A549 (cell line): ENCODE results near the gene KCTD15. TPM values are rescaled to one million over a fixed set of nuclear protein-coding genes. Genes with fewer than 3 reads are reported as not detected.
"Not testable (repeated sequence)": the region's sequence is repeated elsewhere in the genome, so short reads cannot be mapped to it uniquely, and the experiment has no call there.

Source experiments
- ATAC-seq, 2 experiments: fragments of 200-7000 bp in 1 of 2; fragments of >200 bp in 1 of 2; cut with Nextera tagmentation in 1 of 2; cut with Tn5 transposase in 1 of 2; 3 replicates each; pipeline versions ENCODE4 v1.8.0 to v1.9.1; 2018 to 2020; ENCODE audit warnings: mild to moderate bottlenecking in 1 of 2, moderate library complexity in 1 of 2
- CTCF ChIA-PET: fragments of 300-600 bp; sonication (Branson Sonifier 250); formaldehyde crosslinking; extraction: SDS; loops from one replicate; lab custom pipeline; 2021; ENCODE audit warnings: antibody characterized with exemption, inconsistent platforms; lab: Yijun Ruan, JAX
- POLR2A ChIA-PET: fragments of 350-600 bp; formaldehyde crosslinking; extraction: SDS; loops from one replicate; lab custom pipeline; 2021; ENCODE audit warnings: antibody characterized with exemption, inconsistent platforms; lab: Yijun Ruan, JAX
- DNase-seq, 2 experiments: peaks; one replicate each; pipeline versions ENCODE4 v3.0.0 to v3.0.0-alpha.2; 2011 to 2016; ENCODE audit warnings: low read depth in 1 of 2, low spot score in 1 of 2
- FAIRE-seq: peaks from 2 replicates; lab custom pipeline; 2011; peaks lifted over from hg19 to GRCh38; lab: Jason Lieb, UNC
- H3K27ac ChIP-seq, 2 experiments: fragments of >200 bp; sonication (Bioruptor Twin); formaldehyde crosslinking; 3 replicates each; pipeline ENCODE4 v1.5.1; 2016 to 2017
- H3K4me1 ChIP-seq: fragments of >200 bp; sonication (Bioruptor Twin); formaldehyde crosslinking; 3 replicates; pipeline ENCODE4 v1.6.1; 2016
- H3K4me2 ChIP-seq: fragments of >200 bp; sonication (Bioruptor Twin); formaldehyde crosslinking; 3 replicates; pipeline ENCODE4 v1.6.1; 2016
- H3K4me3 ChIP-seq: fragments of >200 bp; sonication (Bioruptor Twin); formaldehyde crosslinking; 3 replicates; pipeline ENCODE4 v1.5.1; 2016
- H3K9me3 ChIP-seq: fragments of >200 bp; sonication (Bioruptor Twin); formaldehyde crosslinking; 3 replicates; pipeline ENCODE4 v1.6.1; 2016
- E2F6 ChIP-seq: IDR thresholded peaks from 2 replicates; pipeline ENCODE4 v1.6.1; 2012; ENCODE audit warnings: low read depth, borderline replicate concordance
- FOSL2 ChIP-seq, 2 experiments: fragments of 450-650 bp in 1 of 2; fragments of >200 bp in 1 of 2; sonication (Bioruptor Twin) in 1 of 2; formaldehyde crosslinking; IDR thresholded peaks; 2 replicates each; pipeline versions ENCODE4 v1.5.0 to v1.6.1; 2016 to 2020; ENCODE audit warnings: mild to moderate bottlenecking in 1 of 2, moderate library complexity in 1 of 2
- HES2 ChIP-seq: fragments of >200 bp; sonication (Bioruptor Twin); formaldehyde crosslinking; IDR thresholded peaks from 2 replicates; pipeline ENCODE4 v1.6.1; 2016
- HOXB13 ChIP-seq: fragments of 250-450 bp; sonication (Bioruptor Pico); IDR thresholded peaks from 2 replicates; pipeline ENCODE4 v1.5.0; 2020; ENCODE audit warnings: low read depth, mild to moderate bottlenecking, moderate library complexity
- JUNB ChIP-seq: fragments of >200 bp; sonication (Bioruptor Twin); formaldehyde crosslinking; IDR thresholded peaks from 2 replicates; pipeline ENCODE4 v1.6.1; 2016
- MAX ChIP-seq: IDR thresholded peaks from 2 replicates; pipeline ENCODE4 v1.6.1; 2012
- NPAS2 ChIP-seq: fragments of 250-450 bp; sonication (Bioruptor Pico); IDR thresholded peaks from 2 replicates; pipeline ENCODE4 v1.8.0; 2022; ENCODE audit warnings: mild to moderate bottlenecking, moderate library complexity, borderline replicate concordance
- ZSCAN20 ChIP-seq: fragments of 250-450 bp; sonication (Bioruptor Pico); IDR thresholded peaks from 2 replicates; pipeline ENCODE4 v1.8.0; 2022; ENCODE audit warnings: mild to moderate bottlenecking, moderate library complexity
- WGBS: methylation state at CpG from one replicate; pipeline ENCODE4 v1.1.6; 2017; ENCODE audit errors: missing lambda C conversion rate; 5-methylcytosine and 5-hydroxymethylcytosine counted together
- polyA plus RNA-seq, 4 experiments: library from polyadenylated mRNA; depleted of rRNA in 3 of 4; stranded (reverse); fragments of >200 nt; fragmentation: RNase III in 1 of 4; extraction: RNeasy Plus Mini Kit Qiagen cat#74134 plus additional on column Dnase treatment in 1 of 4; gene quantifications; 2 replicates in 3 of 4; 3 replicates in 1 of 4; pipeline ENCODE4 v1.2.3, GENCODE V29; 2011 to 2017

The KCTD15 gene
- polyA plus RNA-seq, 2 of the 4 experiments (the other 2 are of a cell fraction): 54.0 to 56.5 TPM

- no peak overlapping the region for H3K27ac ChIP-seq
- TF ChIP-seq HES2 (no peak), E2F6 (no peak)
- no peaks in the 10 kb centered on the region for H3K9me3 ChIP-seq
- WGBS: 87% methylated on average over 21 of the region's 21 CpGs
- CTCF ChIA-PET: interaction anchor here (0.5 to 4.5 kb wide), 6 partner anchors 17 to 348 kb away, joined by 3 to 22 read pairs (median 6); partner anchors contain the start of gene KCTD15
- no peak overlapping the region for H3K4me2 ChIP-seq
- FAIRE-seq (no peak), ATAC-seq (no peak), DNase-seq (no peak)
- POLR2A ChIA-PET: interaction anchor here (1.2 kb wide), 1 partner anchor 10 kb away, joined by 3 read pairs; no protein-coding TSS in a partner anchor
- H3K4me3 ChIP-seq: no peak overlapping the region
- peaks cover 20% of the 10 kb centered on the region for H3K4me1 ChIP-seq
Measured at GRCh38 chr19:33814181-33815165, 17.8 kb downstream of the KCTD15 start.

- ATAC-seq: no peak
- Histone ChIP-seq H3K27ac (no peak overlapping the region), H3K4me1 (peaks cover 23% of the 10 kb centered on the region), H3K4me3 (no peak overlapping the region), H3K9me3 (no peaks in the 10 kb centered on the region), H3K4me2 (no peak overlapping the region)
- no peak for FAIRE-seq
- 88% methylated on average over 15 of the region's 15 CpGs for WGBS
- no peak for DNase-seq
- TF ChIP-seq FOSL2 (IDR thresholded peaks at IDR 0.05) (no peak), FOSL2 (CRISPR knock-in tag; IDR thresholded peaks at IDR 0.05) (peak; percentile 43; the same call in 1 of the 2 replicates), ZSCAN20 (CRISPR knock-in tag) (no peak)
- CTCF ChIA-PET: interaction anchor here (0.8 to 5.3 kb wide), 7 partner anchors 11 to 281 kb away, joined by 3 to 44 read pairs (median 9); no protein-coding TSS in a partner anchor
- POLR2A ChIA-PET: interaction anchor here (0.6 kb wide), 1 partner anchor 314 kb away, joined by 4 read pairs; no protein-coding TSS in a partner anchor
Measured at GRCh38 chr19:33815380-33816340, 19.0 kb downstream of the KCTD15 start.

- POLR2A ChIA-PET: interaction anchor here (0.7 to 2.0 kb wide), 4 partner anchors 14 to 731 kb away, joined by 6 to 14 read pairs (median 8); partner anchors contain the start of gene KCTD15
- FAIRE-seq: no peak
- 86% methylated on average over 4 of the region's 4 CpGs for WGBS
Measured at GRCh38 chr19:33818411-33818810, 21.7 kb downstream of the KCTD15 start.

GRCh38 chr19:33819078-33819477, 22.4 kb downstream of the KCTD15 start:
- ChIA-PET POLR2A (interaction anchor here (0.7 to 2.0 kb wide), 4 partner anchors 15 to 730 kb away, joined by 6 to 14 read pairs (median 8); partner anchors contain the start of gene KCTD15), CTCF (interaction anchor here (0.6 to 5.3 kb wide), 20 partner anchors 9 to 820 kb away, joined by 3 to 44 read pairs (median 4); partner anchors contain the start of gene KCTD15)
- Histone ChIP-seq H3K27ac (peak overlapping the region in 1 of 2 experiments; percentile 84; a peak in 2 of 6 replicates), H3K4me1 (peaks cover 24% of the 10 kb centered on the region)
- DNase-seq, H3K9me3 ChIP-seq, ATAC-seq, H3K4me3 ChIP-seq, H3K4me2 ChIP-seq, FAIRE-seq: not testable (repeated sequence)
- 94% methylated on average over 7 of the region's 7 CpGs for WGBS

More at GRCh38 chr19:33818411-33818810, 21.7 kb downstream of the KCTD15 start:
- no peak for ATAC-seq
- DNase-seq: no peak
- Histone ChIP-seq H3K27ac (no peak overlapping the region), H3K4me2 (no peak overlapping the region), H3K4me3 (no peak overlapping the region), H3K9me3 (no peaks in the 10 kb centered on the region), H3K4me1 (peaks cover 24% of the 10 kb centered on the region)
- no peak for TF ChIP-seq HOXB13 (CRISPR knock-in tag)
- no peak for TF ChIP-seq MAX
- no peak for TF ChIP-seq NPAS2 (CRISPR knock-in tag)
- TF ChIP-seq JUNB: no peak
- CTCF ChIA-PET: interaction anchor here (0.6 to 5.3 kb wide), 13 partner anchors 8 to 819 kb away, joined by 3 to 44 read pairs (median 4); partner anchors contain the start of gene KCTD15
